ENCODE results near the gene PRSS56.

Gene PRSS56

DNA sequence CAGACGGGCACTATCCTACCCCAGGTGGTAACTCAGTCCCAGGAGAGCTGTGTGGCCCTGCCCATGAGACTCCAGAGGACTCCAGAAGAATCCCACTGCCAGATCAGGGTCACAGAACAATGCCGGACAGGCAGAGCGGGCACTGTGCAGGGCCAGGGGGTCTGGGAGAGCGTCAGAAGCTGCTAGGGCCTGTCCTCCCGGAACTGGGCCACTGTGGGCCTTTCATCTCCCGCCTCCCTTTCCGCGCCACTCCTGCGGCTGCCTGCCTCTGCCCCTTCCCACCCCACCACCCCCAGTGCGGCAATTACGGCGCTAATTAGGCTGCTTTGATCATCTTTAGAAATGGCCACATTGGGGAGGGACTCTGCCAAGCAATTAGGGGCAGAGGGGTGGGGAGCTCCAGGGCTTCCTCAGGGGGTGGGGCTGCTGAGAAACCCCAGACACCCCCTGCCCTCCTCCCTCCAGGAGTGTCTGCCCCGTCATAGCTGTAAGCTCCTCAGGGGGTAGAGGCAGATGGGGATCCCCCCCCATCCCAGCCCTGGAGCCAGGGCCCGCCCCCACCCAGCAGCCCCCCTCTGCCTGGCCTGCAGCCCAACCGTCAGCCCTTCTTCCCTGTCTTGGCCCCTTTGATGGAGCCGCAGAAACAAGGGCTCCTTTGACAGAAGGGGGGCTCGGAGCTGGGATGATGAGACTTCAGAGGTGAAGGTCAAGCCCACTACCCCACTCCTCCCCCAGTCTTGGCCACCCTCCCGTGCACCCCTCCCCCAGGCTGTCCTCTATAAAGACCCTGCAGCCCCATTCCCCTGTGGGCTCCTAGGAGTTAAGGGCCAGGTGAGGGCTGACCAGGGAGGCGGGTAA lies at the start of gene PRSS56:
PRSS56 (plus strand) TSS at position 808 of the 858 bp plus-strand sequence. CDS start 211 bp downstream, outside the sequence.
- DNase-seq (ENCODE audit: low read depth in 3 of 3) = no peak

GRCh38 chr2:232473467-232473890 lies 46.7 kb upstream of the PRSS56 start:
- no peak for DNase-seq (ENCODE audit: low read depth in 3 of 3)

DNA sequence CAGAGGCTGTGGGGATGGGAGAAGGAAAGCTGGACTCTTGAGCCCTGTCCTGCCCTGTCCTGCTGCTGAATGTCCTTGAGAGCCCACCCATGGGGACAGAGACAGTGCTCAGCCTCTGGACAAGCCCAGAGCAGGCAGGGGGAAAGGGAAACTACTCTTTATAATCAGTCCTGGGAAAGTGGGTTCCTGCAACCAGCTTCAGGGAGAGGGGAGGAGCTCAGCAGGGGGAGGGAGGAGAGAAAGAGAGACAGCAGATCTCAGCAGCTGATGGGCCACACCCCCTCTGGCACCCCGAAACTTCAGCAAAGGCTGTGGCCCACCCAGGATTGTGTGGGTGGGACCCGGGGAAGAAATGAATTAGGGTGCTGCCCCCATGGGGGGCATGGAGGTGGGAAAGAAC lies 44.1 kb upstream of the PRSS56 start:
- no peak for DNase-seq (ENCODE audit: low read depth in 3 of 3)

DNA sequence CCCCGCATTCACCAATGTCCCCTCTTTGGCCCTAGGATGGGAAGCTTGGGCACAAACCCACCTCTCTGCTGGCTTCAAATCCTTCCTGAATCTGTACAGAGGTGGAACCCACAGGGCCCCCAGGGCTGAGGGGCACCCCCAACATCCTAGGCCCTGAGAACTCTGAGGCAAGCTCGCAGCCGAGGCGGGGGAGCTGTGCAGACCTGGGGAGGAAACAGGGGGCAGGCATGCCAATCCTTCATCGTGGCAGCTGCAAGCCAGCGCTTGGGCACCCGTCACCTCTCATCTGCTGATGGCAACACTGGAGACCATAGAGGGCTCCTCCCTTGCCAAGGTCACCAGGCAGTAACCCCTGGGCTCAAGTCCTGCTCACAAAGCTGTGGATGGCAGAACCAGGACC lies 43.4 kb upstream of the PRSS56 start:
- DNase-seq (ENCODE audit: low read depth in 3 of 3) = no peak

DNA sequence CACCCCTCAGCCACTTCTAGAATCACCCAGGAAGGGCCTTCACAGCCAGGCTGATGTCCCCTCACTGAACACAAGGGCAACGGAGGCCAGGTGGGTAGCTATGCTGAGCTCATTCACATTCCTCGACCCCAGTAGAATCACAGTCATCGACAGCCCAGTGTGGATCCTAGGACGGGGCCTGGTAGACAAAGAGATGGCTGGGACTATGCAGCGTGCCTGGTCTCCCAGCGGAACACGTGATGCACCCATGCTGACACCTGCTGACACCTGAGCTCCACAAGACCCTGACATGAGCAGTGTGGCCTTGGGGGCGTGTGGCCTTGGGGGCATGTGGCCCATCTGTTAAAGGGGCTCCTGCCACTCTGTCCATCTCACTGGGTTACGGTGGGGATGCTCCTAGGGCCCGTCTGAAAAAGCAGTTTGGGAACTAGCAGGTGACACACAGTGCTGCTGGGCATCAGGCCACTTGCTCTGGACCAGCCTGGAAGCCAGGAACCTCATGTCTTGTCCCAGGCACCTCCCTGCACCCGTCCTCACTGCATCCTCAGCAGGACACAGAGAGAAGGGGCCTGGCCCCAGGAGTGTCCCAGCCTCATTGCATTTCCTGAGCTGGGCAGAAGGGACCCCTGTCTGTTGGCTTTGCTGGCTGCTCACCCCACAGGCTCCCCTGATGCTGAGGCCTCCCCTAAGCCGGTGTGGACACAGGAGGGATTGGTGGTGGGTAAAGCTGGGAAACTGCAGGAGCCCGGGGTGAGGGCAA lies 42.3 kb upstream of the PRSS56 start:
- no peak for DNase-seq (ENCODE audit: low read depth in 3 of 3)

DNA sequence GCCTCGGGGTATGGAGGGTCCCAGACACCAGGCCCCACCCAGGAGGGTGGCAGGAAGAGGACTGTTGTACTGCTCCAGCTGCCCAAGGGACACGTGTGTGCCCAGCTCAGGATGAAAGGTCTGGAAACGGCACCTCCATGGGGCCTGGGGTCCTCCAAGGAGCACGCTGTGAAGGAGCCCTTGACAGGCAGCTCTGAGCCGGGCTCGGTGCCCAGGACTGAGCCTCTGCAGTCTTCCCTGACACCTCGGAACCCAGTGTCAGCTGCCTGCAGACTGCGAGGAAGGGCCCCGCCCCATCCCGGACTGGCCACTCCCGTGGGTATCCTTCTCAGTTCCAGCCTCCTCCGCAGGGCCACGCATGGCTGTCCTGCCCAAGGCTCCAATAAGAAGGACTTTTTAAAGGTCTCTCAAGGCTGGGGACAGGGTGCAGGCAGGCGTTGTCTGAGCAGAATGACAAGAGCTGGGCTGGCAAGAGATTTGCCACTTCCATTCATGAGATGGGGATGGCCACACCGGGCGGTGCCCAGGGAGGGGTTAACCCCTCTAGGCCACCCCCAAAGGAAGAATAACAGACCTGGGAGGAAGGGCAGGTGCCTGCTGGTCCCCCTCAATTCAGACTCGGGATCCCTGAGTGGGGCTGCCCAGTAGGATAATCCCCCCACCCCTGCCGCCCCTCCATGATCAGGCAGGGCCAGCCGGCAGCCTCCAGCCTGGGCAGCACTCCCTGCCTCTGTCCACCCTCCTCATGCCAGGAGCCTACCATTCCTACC lies 41.4 kb upstream of the PRSS56 start:
- no peak for DNase-seq (ENCODE audit: low read depth in 3 of 3)

- DNase-seq (ENCODE audit: low read depth in 3 of 3) = no peak
These were observed 40.6 kb upstream of the PRSS56 start for GRCh38 chr2:232479341-232480200.

- DNase-seq (ENCODE audit: low read depth in 3 of 3) = no peak
These were observed 39.7 kb upstream of the PRSS56 start for GRCh38 chr2:232480201-232481190.

- no peak for DNase-seq (ENCODE audit: low read depth in 3 of 3)
These were observed 38.7 kb upstream of the PRSS56 start for GRCh38 chr2:232481322-232482140.

GRCh38 chr2:232482301-232483238 lies 37.6 kb upstream of the PRSS56 start:
- no peak for DNase-seq (ENCODE audit: low read depth in 3 of 3)

GRCh38 chr2:232483311-232483922 lies 36.8 kb upstream of the PRSS56 start:
- DNase-seq (ENCODE audit: low read depth in 3 of 3) = no peak

DNA sequence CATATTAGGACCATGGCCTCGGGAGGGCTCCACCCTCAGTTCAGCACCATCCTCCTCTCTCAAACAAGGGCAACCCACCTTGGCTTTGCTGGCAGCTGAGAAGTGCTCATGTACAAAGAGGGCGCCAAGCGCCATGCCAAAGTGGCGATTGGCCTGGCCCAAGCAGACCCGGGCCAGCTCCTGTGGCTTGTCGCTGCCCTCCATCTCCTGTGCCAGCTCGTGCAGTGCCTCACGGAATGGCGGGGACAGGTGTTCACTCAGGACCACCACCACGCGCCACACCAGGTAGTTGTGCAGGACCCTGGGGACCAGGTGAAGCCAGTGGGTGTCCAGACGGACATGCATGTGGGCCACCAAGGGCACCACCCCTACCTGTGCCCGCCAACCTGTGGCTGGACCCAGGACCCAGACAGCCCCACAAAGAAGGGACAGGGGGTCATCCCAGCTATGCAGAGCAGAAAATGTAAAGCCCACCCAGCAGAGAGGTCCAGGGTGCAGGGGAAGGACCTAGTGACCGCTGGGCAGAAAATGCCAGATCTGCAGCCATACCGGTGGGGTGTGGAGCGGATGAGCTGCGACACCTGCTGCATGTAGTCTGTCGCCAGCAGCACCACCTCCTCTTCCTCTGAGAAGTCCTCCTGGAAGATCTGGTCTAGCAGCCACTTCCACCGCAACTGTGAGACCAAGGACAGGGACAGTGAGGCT lies 36.1 kb upstream of the PRSS56 start:
- no peak for DNase-seq (ENCODE audit: low read depth in 3 of 3)

GRCh38 chr2:232484628-232485347 lies 35.4 kb upstream of the PRSS56 start:
- no peak for DNase-seq (ENCODE audit: low read depth in 3 of 3)

DNA sequence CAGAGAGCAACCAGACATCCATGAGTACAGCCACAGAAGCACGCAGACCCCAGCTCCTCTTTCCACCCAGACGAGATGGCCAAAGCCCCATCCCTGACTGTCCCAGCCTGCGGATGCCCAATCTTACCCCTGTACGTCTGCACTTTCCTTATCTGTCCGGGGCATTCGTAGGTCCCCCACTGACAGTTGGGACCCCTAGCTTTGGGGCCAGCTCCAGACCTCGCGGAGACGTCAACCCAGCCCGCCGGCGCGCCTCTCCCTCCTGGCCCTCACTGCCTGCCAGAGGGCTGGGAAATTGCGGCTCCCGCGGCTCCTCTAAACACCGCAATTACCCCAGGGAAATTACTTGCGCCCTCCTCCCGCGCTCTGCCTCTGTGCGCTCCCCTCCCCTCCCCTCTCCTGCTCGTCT lies 34.8 kb upstream of the PRSS56 start:
- no peak for DNase-seq (ENCODE audit: low read depth in 3 of 3)

GRCh38 chr2:232485757-232486557 lies 34.2 kb upstream of the PRSS56 start:
- no peak for DNase-seq (ENCODE audit: low read depth in 3 of 3)
